ENCODE data around the gene VCAM1.

DNA sequence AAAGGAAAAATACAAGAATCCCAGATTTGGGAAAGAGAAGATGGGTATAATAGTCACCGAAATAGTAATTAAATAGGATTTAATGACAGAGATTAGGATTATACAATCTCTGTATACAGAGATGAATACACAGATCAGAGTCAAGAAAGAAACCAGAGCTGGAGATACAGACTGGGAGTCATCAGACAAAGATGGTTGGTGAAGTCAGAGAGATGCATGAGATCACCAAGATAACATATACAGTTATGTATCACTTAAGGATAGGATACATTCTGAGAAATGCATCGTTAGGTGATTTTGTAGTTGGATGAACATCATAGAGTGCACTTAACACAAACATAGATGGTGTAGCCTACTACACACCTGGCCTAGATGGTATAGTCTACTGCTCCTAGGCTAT is 49.8 kb downstream of the VCAM1 start:
- no peak for TF ChIP-seq POLR2A (IDR thresholded peaks at IDR 0.05)
- TF ChIP-seq, protein P1, sequence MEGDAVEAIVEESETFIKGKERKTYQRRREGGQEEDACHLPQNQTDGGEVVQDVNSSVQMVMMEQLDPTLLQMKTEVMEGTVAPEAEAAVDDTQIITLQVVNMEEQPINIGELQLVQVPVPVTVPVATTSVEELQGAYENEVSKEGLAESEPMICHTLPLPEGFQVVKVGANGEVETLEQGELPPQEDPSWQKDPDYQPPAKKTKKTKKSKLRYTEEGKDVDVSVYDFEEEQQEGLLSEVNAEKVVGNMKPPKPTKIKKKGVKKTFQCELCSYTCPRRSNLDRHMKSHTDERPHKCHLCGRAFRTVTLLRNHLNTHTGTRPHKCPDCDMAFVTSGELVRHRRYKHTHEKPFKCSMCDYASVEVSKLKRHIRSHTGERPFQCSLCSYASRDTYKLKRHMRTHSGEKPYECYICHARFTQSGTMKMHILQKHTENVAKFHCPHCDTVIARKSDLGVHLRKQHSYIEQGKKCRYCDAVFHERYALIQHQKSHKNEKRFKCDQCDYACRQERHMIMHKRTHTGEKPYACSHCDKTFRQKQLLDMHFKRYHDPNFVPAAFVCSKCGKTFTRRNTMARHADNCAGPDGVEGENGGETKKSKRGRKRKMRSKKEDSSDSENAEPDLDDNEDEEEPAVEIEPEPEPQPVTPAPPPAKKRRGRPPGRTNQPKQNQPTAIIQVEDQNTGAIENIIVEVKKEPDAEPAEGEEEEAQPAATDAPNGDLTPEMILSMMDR (IDR thresholded peaks at IDR 0.05) = no peak

Data from stomach (tissue), 4 donors.